Measurements from ENCODE around the gene MBD3L4.
A peak's percentile ranks its signal among the peaks of the same experiment; 100 is the strongest.
"Not testable (repeated sequence)": the region's sequence is repeated elsewhere in the genome, so short reads cannot be mapped to it uniquely, and the experiment has no call there.

MBD3L4 gene

GRCh38 chr19:7069904-7070226 is 29.9 kb upstream of the MBD3L4 start:
- H3K4me3 ChIP-seq (ENCODE audit: low read depth, low read length) = peak overlapping the region; percentile 99
- TF ChIP-seq, protein P1, sequence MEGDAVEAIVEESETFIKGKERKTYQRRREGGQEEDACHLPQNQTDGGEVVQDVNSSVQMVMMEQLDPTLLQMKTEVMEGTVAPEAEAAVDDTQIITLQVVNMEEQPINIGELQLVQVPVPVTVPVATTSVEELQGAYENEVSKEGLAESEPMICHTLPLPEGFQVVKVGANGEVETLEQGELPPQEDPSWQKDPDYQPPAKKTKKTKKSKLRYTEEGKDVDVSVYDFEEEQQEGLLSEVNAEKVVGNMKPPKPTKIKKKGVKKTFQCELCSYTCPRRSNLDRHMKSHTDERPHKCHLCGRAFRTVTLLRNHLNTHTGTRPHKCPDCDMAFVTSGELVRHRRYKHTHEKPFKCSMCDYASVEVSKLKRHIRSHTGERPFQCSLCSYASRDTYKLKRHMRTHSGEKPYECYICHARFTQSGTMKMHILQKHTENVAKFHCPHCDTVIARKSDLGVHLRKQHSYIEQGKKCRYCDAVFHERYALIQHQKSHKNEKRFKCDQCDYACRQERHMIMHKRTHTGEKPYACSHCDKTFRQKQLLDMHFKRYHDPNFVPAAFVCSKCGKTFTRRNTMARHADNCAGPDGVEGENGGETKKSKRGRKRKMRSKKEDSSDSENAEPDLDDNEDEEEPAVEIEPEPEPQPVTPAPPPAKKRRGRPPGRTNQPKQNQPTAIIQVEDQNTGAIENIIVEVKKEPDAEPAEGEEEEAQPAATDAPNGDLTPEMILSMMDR (IDR thresholded peaks at IDR 0.05; ENCODE audit: low read depth, low read length) = no peak

GRCh38 chr19:7069042-7069903 is 29.3 kb upstream of the MBD3L4 start, which contains the start of gene ZNF557:
Gene ZNF557 (plus strand): TSS chr19:7069703. CDS start chr19:7075075, 5,372 bp downstream.
- peak within 1 kb of the TSS; percentile 99 for H3K4me3 ChIP-seq (ENCODE audit: low read depth, low read length)
- TF ChIP-seq, protein P1 (IDR thresholded peaks at IDR 0.05; ENCODE audit: low read depth, low read length) = no peak

DNA sequence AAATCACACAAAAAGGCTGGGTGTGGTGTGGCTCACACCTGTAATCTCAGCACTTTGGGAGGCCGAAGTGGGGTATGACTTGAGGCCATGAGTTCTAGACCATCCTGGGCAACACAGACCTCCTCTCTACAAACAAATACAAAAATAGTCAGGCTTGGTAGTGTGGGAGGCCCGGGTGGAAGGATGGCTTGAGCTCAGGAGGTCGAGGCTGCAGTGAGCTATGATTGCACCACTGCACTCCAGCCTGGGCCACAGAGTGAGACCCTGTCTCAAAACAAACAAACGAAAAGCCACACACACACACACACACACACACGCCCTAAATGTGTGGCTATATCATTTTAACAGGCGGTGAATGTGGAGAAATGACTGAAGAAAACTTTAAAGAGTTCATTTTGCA is 28.6 kb upstream of the MBD3L4 start:
- TF ChIP-seq, protein P1 (IDR thresholded peaks at IDR 0.05; ENCODE audit: low read depth, low read length) = no peak
- H3K4me3 ChIP-seq (ENCODE audit: low read depth, low read length) = no peak overlapping the region

GRCh38 chr19:7067716-7068115 is 27.7 kb upstream of the MBD3L4 start:
- TF ChIP-seq, protein P1 (IDR thresholded peaks at IDR 0.05; ENCODE audit: low read depth, low read length) = no peak

DNA sequence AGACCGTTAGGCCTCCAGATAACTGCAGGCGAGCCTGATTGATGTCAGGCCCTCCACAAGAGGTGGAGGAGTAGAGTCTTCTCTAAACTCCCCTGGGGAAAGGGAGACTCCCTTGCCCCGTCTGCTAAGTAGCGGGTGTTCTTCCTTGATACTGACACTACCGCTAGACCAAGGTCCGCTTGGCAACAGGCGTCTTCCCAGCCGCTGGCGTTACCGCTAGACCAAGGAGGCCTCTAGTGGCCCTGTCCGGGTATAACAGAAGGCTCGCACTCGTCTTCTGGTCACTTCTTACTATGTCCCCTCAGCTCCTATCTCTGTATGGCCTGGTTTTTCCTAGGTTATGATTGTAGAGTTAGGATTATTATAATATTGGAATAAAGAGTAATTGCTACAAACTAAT is 27.1 kb upstream of the MBD3L4 start:
- TF ChIP-seq, protein P1 (IDR thresholded peaks at IDR 0.05; ENCODE audit: low read depth, low read length) = 0 out of 2 replicates have a peak, but pooled peaks have one; percentile 8
- H3K4me3 ChIP-seq (ENCODE audit: low read depth, low read length) = not testable (repeated sequence)

More at GRCh38 chr19:7067716-7068115, 27.7 kb upstream of the MBD3L4 start:
- H3K4me3 ChIP-seq (ENCODE audit: low read depth, low read length) = no peak overlapping the region

GRCh38 chr19:7063764-7064418 is 23.9 kb upstream of the MBD3L4 start:
- TF ChIP-seq, protein P1 (IDR thresholded peaks at IDR 0.05; ENCODE audit: low read depth, low read length) = no peak
- no peak overlapping the region for H3K4me3 ChIP-seq (ENCODE audit: low read depth, low read length)

DNA sequence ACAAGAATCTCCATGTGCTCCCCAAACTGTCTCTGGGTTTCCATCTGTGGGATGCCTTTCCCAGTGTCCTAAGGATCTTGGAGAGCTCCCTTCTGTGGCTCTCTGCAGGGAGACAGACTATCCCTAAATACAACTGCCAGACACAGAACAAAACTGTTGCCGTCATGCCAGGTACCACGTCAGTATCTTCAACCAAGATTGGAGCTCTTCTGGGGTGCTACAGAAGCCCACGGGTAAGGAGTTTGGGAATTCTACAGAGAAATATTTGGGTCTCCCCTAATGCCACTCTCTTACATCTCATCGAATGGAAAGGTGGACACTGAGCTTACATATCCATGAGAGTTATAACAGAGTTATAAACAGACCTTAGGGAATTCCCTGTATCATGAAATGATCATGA is 23.4 kb upstream of the MBD3L4 start:
- TF ChIP-seq, protein P1 (IDR thresholded peaks at IDR 0.05; ENCODE audit: low read depth, low read length) = no peak
- H3K4me3 ChIP-seq (ENCODE audit: low read depth, low read length) = no peak overlapping the region

- not testable (repeated sequence) for H3K4me3 ChIP-seq (ENCODE audit: low read depth, low read length)
These were observed 20.0 kb upstream of the MBD3L4 start for GRCh38 chr19:7059977-7060376.

DNA sequence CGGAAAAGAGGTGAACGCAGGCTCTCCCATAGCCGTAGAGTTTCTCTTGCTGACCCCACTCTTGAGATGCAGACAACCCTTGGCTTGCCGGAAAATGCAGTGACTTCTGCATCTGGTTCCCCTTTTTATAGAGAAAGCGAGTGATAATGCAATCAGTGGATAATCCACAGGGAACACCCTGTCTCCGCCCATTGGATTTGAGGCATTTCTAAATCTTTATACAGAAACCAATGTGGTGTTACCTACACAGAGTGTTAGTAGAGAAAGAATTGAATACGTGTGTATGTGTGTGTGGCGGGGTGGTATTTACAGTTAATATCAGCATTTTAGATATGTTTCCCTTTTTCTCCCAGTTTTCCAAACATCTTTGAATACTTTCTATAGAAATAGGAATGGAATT is 18.6 kb upstream of the MBD3L4 start, which contains the start of gene MBD3L3:
Gene MBD3L3, minus strand, starts transcription at position 101 of the 400 bp plus-strand sequence. Its CDS starts 71 bp downstream, at position 30.
- not testable (repeated sequence) for H3K4me3 ChIP-seq (ENCODE audit: low read depth, low read length)

DNA sequence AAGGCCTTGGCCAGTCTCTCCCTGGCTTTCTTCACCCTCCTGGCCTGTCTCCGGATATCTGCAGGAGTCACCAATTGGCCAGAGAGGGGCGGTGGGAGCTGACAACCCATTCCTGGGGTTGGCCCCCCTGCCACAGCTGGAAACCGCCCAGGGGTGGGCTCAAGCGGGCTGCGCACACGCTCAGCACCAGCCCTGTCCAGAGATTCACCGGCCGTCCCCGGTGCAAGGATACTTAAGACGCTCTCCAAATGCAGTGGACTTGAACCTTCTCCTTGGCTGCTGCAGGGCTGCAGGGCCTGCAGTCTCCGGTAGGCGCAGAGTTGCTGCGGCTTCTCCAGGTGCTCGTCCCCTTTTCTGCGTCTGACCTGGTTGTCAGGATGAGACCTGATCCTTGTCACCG is 16.4 kb upstream of the MBD3L4 start:
- not testable (repeated sequence) for H3K4me3 ChIP-seq (ENCODE audit: low read depth, low read length)

- not testable (repeated sequence) for H3K4me3 ChIP-seq (ENCODE audit: low read depth, low read length)
These were observed 15.7 kb upstream of the MBD3L4 start for GRCh38 chr19:7055679-7056078.
